Occipital lobe (tissue), 2 donors: ENCODE measurements around the gene SCN5A. TPM values are rescaled to one million over a fixed set of nuclear protein-coding genes. Genes with fewer than 3 reads are reported as not detected.

Experiments
- DNase-seq: peaks from one replicate; lab custom pipeline; 2025; lab: John Stamatoyannopoulos, UW
- total RNA-seq: library from RNA; depleted of rRNA; stranded (reverse); fragments of >200 nt; gene quantifications from one replicate; pipeline ENCODE4 v1.2.3, GENCODE V29; 2014

The SCN5A gene
- total RNA-seq, 1 donor from 2014 or later = 0.16 TPM

DNA sequence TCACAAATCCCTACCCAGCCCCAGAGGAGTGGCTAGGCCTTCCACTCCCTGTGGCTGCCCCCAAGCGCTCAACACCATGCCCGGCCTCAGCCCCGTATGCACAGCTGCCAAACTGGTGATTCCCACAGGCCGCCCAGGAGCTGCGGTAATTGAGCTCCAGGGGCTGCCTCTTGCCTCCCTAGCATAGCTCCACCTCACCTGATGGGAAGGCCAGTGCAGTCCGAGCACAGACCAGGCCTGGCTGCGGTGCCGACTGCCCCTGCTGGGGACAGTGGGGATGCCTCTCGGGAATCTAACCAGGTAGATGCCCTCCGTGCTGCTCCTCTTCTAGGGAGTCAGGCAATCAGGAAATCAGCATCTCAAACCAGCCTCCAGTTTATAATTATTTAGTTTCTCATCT is 25.9 kb downstream of the SCN5A start:
- no peak for DNase-seq

- no peak for DNase-seq
These were observed 27.2 kb downstream of the SCN5A start for GRCh38 chr3:38622336-38622735.

- DNase-seq = no peak
These were observed 29.3 kb downstream of the SCN5A start for GRCh38 chr3:38620236-38620635.

- DNase-seq = no peak
These were observed 31.1 kb downstream of the SCN5A start for GRCh38 chr3:38618343-38618742.

DNA sequence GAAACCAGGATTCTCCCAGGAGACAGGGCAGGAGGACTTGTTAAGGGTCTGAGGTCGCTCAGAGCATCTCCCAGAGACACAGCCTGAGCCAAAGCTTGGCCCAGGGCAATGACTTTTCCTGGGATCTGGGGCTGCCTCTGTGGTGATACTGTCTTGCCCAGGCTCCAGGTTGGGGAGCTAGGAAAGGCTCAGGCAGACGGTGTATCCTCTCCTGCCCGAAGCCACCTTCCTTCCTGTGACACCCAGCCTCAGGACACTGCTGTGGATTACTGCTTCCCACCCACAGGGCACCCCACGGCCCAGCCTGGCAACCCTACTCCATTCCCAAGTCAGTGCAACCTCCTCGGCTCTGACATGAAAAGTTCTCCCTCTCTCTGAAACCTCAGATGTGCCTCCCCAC is 31.9 kb downstream of the SCN5A start:
- no peak for DNase-seq

- DNase-seq = no peak
These were observed 32.4 kb downstream of the SCN5A start for GRCh38 chr3:38617137-38617536.

DNA sequence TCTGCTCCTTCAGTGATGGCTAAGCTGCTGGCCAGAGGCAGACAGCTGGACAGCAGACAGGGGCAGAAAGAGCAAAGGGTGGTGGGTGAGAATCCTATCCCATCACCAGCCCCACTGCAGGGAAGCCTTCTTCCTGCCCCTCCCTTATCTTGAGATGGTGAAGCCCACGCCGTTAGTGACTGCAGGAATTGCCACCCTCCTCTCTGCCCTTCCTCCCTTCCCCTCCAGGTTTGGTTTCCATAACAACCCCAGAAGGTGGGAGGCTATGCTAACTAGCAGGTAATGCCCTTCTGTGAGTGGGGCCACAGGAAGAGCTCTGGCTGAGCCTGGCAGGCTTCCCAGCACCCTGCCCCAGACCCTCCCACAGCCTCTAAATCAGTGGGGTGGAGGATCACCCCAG is 32.8 kb downstream of the SCN5A start:
- no peak for DNase-seq

DNA sequence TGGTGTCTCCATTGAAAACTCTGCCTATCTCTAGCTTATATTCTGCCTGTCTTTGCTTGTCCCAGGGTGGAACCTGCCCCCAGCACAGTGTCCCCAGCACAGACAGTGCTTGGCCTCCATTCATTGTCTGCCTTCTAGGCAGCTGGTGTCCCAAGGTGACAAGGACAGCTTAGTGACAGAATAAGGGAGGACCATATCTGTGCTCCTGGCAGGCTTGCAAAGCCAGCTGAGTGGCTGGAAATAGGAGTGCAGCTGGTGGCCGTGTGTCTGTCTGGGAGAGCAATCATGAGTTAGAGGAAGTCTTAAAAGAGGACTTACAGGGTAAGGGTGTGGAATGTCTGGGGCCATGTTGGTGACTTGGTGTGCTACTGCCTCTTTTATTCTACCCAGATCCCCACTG is 33.4 kb downstream of the SCN5A start:
- DNase-seq = no peak

GRCh38 chr3:38614651-38615352 is 34.7 kb downstream of the SCN5A start:
- DNase-seq = no peak

- no peak for DNase-seq
These were observed 35.4 kb downstream of the SCN5A start for GRCh38 chr3:38614091-38614490.

- DNase-seq = no peak
These were observed 36.1 kb downstream of the SCN5A start for GRCh38 chr3:38613426-38613825.

DNA sequence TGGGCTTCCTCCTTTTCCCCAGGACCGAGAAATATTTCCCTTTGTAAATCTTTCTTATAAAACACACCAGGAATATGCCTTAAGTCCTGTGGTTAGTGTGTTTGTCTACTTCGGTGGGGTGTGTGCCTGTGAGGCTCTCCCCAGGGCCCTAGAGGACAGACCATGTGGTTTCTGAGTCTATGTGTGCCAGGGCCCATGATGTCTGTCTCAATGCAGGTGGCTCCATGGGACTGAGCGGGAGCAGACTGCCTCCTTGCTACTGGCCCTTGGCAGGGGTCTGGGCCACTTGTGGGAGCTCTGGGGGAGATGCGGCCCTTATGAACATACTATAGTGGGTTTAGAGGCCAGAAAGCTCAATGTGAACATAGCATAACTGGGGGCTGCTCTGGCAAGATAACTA is 37.6 kb downstream of the SCN5A start:
- no peak for DNase-seq

DNA sequence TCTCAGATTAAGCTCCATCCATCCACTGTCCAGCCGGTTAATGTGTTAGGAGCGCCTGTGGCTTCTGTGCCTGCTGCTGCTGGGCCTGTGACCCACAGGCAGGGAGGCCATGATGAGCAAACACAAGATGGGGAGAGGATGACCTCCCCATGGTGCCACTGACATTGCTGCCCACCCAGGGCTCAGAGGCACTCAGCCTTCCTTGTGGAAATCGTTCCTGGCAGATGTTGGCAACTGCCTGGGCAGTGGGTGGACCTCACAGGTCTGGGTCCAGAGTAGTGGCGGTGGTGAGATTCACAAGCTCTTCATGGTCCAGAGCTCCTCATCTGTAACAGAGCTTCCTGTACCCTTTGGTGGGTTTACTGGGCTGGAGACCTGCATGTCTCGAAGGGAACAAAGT is 38.6 kb downstream of the SCN5A start:
- no peak for DNase-seq

DNA sequence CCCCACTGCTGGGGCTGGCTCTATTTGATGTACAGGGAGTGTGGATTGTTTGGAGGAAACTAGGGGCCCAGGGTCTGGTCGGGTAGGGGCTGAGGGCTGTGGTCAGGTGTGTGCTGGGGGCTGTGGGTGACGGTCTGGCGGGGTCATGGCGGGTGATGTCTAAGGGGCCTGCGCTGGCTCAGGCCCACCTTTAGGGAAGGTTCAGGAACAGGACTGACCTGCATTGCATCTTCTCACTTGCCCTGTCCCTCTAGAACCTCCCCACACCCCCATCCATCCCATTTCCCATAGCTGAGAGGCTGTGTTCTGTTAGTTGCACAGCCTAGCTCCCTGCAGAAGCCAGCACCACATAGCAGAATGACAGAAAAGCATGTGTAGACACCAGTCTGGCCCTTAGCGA is 39.1 kb downstream of the SCN5A start:
- DNase-seq = no peak

DNA sequence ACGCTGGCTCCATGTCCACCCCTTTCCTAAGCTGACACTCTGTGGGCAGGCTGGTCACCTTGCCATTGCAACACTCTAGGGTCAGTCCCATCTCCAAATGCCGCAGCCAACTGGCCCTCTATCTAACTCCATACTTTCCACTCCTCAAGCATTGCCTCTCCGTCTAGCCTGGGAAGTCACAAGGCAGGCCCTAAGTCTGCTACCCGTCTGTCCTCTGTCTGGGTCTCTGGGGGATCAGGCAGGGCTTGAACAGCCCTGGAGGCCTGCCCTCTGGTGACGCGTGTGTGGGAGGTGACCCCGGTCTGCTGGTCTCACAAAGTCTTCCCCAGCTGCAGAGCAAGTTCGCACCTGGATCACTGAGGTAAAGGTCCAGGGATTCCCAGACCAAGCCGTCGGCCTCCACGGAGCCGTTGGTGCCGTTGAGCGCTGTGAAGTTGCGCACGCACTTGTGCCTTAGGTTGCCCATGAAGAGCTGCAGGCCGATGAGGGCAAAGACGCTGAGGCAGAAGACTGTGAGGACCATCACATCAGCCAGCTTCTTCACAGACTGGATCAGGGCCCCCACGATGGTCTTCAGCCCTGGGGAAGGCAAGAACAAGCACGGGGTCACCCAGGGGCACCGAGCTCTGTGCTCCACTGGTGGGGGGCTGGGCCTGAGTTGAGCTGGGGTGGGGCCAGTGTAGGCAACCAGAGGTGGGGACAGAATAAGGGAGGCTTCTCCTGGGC is 39.9 kb downstream of the SCN5A start:
- DNase-seq = no peak

- no peak for DNase-seq
These were observed 40.5 kb downstream of the SCN5A start for GRCh38 chr3:38608961-38609360.

DNA sequence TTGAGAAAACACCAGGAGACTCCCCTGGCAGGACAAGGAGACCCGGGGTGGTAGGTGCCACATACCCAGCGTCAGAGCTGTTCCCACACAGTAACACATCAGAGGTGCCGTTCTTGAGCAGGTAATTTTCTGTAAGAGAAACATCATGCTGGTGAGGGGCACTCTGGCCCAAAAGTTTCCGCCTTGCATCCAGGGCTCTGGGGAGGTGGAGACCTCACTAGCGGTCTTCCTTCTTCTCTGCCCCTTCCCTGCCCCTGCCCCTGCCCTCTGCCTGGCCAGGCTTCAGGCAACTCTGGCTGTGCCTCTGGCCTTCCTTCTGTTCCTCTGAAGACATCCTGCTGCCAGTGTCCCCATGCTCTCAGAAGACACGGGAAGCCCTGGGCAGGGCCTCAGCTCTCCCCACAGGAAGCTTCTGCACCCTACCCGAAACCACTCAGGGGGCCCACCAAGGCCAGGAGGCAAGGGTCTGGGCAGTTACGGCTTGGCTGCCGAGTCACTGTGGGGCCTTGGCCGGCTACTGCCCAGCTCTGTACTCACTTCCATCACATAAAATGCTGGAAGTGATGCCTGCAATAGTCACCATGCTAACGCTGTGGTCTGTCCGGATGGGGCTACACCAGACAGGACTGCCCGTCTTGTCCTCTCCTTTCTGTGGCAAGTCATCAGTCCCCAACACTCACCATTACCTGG is 41.3 kb downstream of the SCN5A start:
- DNase-seq = no peak

- DNase-seq = no peak
These were observed 42.9 kb downstream of the SCN5A start for GRCh38 chr3:38606561-38606960.

- DNase-seq = no peak
These were observed 43.5 kb downstream of the SCN5A start for GRCh38 chr3:38605981-38606380.

- DNase-seq = no peak
These were observed 45.2 kb downstream of the SCN5A start for GRCh38 chr3:38604246-38604645.

DNA sequence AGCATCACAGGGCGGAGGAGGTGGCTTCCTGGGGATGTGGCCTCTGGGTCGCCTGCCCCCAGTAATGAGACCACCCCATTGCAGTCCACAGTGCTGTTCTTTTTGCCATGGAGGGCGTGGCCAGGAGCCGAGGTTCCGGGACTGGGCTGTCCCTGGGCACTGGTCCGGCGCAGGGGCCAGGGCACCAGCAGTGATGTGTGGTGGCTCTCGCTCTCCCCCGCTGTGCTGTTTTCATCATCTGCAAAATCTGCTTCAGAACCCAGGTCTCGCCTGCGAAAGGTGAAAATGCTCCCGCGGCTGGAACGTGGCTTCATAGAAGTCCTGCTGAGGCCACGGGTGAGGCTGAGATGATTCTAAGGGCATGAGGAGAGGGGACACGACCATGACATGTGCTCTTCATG is 45.8 kb downstream of the SCN5A start:
- no peak for DNase-seq

- no peak for DNase-seq
These were observed 46.8 kb downstream of the SCN5A start for GRCh38 chr3:38602576-38603250.
